ENCODE results near the gene LRRC14B.

GRCh38 chr5:204966-205670, 13.8 kb downstream of the LRRC14B start:
- TF ChIP-seq CTCF (IDR thresholded peaks at IDR 0.05; ENCODE audit: insufficient read depth, low read depth, low read length) = no peak
- no peak for TF ChIP-seq EZH2 (IDR thresholded peaks at IDR 0.05; ENCODE audit: insufficient read depth, low read length)
